NB4 (cell line): ENCODE data around the gene IL22RA1.

Experiments used
- DNase-seq: peaks from one replicate; pipeline ENCODE4 v3.0.0; 2010; ENCODE audit warnings: low read depth
- H3K4me3 ChIP-seq: one replicate; pipeline ENCODE4 v1.5.1; 2011; ENCODE audit warnings: mild to moderate bottlenecking, low read depth, low read length, moderate library complexity
- CTCF ChIP-seq: IDR thresholded peaks from one replicate; pipeline ENCODE4 v1.5.1; 2012; ENCODE audit warnings: low read depth, low read length
- MAX ChIP-seq: IDR thresholded peaks from 2 replicates; pipeline ENCODE4 v1.6.1; 2011; ENCODE audit warnings: low read depth, low read length
- MYC ChIP-seq: IDR thresholded peaks from 2 replicates; pipeline ENCODE4 v1.6.1; 2011; ENCODE audit warnings: low read depth, low read length
- POLR2A ChIP-seq: IDR thresholded peaks from 2 replicates; pipeline ENCODE4 v1.6.1; 2011; ENCODE audit warnings: mild to moderate bottlenecking; ENCODE audit not compliant: insufficient read length; ENCODE audit errors: extremely low read depth

The IL22RA1 gene

GRCh38 chr1:24161270-24161669, 18.3 kb upstream of the IL22RA1 start:
- no peak overlapping the region for H3K4me3 ChIP-seq
- DNase-seq = no peak
- TF ChIP-seq MYC (no peak), POLR2A (no peak), MAX (no peak), CTCF (no peak)

- no peak for TF ChIP-seq POLR2A
- TF ChIP-seq MYC = no peak
- DNase-seq = no peak
- H3K4me3 ChIP-seq = no peak overlapping the region
These were observed 16.4 kb upstream of the IL22RA1 start for GRCh38 chr1:24159366-24159765.

GRCh38 chr1:24157918-24158481, 15.1 kb upstream of the IL22RA1 start:
- DNase-seq = no peak
- no peak overlapping the region for H3K4me3 ChIP-seq
- no peak for TF ChIP-seq POLR2A
- TF ChIP-seq MAX = no peak
- no peak for TF ChIP-seq MYC
- no peak for TF ChIP-seq CTCF

- no peak overlapping the region for H3K4me3 ChIP-seq
- TF ChIP-seq CTCF (no peak), POLR2A (no peak), MAX (no peak), MYC (no peak)
- DNase-seq = no peak
These were observed 13.8 kb upstream of the IL22RA1 start for GRCh38 chr1:24156542-24157260.

- TF ChIP-seq POLR2A = no peak
- TF ChIP-seq CTCF = peak; percentile 41
- H3K4me3 ChIP-seq = no peak overlapping the region
- peak; percentile 19 for DNase-seq
These were observed 12.3 kb upstream of the IL22RA1 start for GRCh38 chr1:24155011-24155782.

GRCh38 chr1:24154215-24154614, 11.3 kb upstream of the IL22RA1 start:
- TF ChIP-seq POLR2A (no peak), MAX (no peak), CTCF (no peak), MYC (no peak)
- no peak overlapping the region for H3K4me3 ChIP-seq
- DNase-seq = no peak
